CD8-positive, alpha-beta memory T cell (primary cell): ENCODE results near the gene ENDOU. TPM values are rescaled to one million over a fixed set of nuclear protein-coding genes. Genes with fewer than 3 reads are reported as not detected.

ENCODE experiments used
- polyA plus RNA-seq: library from polyadenylated mRNA; unstranded; fragments of 300-500 nt; fragmentation: Illumina TruSeq; gene quantifications from one replicate; pipeline ENCODE4 v1.2.3, GENCODE V29; 2021
- total RNA-seq, 2 experiments: library from RNA; stranded (reverse); gene quantifications; one replicate each; pipeline ENCODE4 v1.2.3, GENCODE V29; 2021

The ENDOU gene
- total and polyA plus RNA-seq, 3 experiments from 2014 or later = not detected

Other genes starting within 250 kb of the ENDOU start
- 10 to 100 TPM; 54.0 to 58.1 TPM for gene RPAP3, start 19.5 kb downstream of the ENDOU start, total RNA-seq
- gene RPAP3, start 19.5 kb downstream of the ENDOU start, polyA plus RNA-seq = 35.3 TPM
- gene RAPGEF3, start 33.4 kb upstream of the ENDOU start, total RNA-seq = 1 to 10 TPM in 1 of 2 experiments, under 1 TPM in 1; 0.95 to 1.1 TPM
- 0.15 TPM for gene RAPGEF3, start 33.4 kb upstream of the ENDOU start, polyA plus RNA-seq
- 10 to 100 TPM; 10.9 to 11.5 TPM for gene SLC48A1, start 47.7 kb upstream of the ENDOU start, total RNA-seq
- gene SLC48A1, start 47.7 kb upstream of the ENDOU start, polyA plus RNA-seq = 9.1 TPM
- gene HDAC7, start 94.4 kb upstream of the ENDOU start, total RNA-seq = 100 to 1,000 TPM; 206 to 207 TPM
- 23.1 TPM for gene HDAC7, start 94.4 kb upstream of the ENDOU start, polyA plus RNA-seq
- gene VDR, start 179.5 kb upstream of the ENDOU start, total RNA-seq = 10 to 100 TPM; 79.6 to 83.4 TPM
- 0.54 TPM for gene VDR, start 179.5 kb upstream of the ENDOU start, polyA plus RNA-seq
- 100 to 1,000 TPM; 178 to 186 TPM for gene TMEM106C, start 238.1 kb upstream of the ENDOU start, total RNA-seq
- 56.8 TPM for gene TMEM106C, start 238.1 kb upstream of the ENDOU start, polyA plus RNA-seq